GM21723 (cell line): ENCODE results near the gene CDKN2AIP.
"Not testable (repeated sequence)": the region's sequence is repeated elsewhere in the genome, so short reads cannot be mapped to it uniquely, and the experiment has no call there.

ENCODE experiments used
- ATAC-seq: cut with Tn5 transposase; IDR thresholded peaks from one replicate; pipeline ENCODE4 v1.9.1; 2021; ENCODE audit warnings: mild to moderate bottlenecking, moderate library complexity; ENCODE audit not compliant: unreplicated experiment

The CDKN2AIP gene

DNA sequence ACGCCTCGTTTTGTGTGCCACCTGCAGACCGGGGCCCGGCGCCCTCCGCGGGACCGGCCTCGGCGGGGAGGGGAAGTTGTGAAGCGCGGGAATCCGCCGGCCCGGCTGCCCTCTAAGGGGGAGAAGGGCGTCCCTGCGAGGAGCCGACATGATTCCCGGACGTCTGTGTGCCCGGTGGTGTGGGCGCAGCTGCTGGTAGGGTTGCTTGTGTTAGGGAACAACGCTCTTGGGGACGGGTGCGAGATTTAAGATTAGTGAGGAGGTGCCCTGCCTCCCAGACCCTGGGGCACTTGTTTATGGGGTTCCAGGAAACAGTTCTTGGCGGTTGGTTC is 627 bp downstream of the CDKN2AIP start:
- ATAC-seq = peak; percentile 29

- no peak for ATAC-seq
These were observed 3.2 kb downstream of the CDKN2AIP start for GRCh38 chr4:183447646-183448045.

DNA sequence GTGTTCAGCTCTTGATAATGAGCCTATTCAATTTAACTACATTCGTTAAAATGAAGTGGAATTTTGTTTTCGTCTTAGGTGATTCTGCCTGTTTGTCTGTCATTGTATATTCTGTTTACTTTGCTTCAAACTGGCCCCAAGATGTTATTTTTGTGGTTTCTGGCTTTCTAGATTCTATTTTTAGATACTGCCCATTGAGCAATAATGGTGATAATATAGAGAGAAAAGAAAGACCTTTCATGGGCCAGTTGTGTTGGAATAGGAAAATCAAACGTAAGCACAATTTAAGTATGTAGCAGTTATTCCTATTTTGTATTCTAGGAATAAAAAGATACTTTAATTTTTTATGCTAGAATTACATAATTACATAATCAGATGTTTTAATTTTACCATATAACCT is 4.0 kb downstream of the CDKN2AIP start:
- no peak for ATAC-seq

DNA sequence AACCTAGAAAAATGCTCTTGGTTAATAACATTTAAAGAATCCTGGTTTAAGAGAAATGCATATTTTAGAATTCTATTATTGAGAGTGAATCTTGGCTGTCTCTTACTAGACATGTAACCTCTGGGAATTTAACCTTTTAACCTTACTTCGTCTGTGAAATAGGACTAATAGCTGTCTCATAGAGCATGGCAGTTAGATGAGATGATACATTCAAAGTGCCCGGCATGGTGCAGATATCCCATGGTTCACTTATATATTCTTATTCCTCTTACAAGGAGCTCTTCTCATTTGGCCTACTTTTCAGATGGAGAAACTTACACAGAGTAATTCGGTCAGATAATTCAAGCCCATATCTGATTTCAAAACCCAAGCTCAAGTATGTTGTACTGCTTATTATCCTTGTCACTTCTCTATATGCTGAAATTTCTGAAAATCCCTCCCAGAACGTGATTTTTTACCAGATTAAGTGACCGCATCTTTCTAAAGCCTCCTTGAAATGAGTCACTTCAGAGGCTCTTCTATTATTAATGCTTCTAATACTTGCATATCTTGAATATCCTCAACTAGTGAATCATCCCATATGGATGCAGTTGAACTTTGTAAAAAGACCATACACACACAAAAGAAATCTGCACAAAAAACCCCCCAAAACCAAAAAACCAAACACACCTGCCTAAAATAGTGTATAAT is 4.9 kb downstream of the CDKN2AIP start:
- ATAC-seq = no peak

- ATAC-seq = no peak
These were observed 5.7 kb downstream of the CDKN2AIP start for GRCh38 chr4:183450108-183450507.

DNA sequence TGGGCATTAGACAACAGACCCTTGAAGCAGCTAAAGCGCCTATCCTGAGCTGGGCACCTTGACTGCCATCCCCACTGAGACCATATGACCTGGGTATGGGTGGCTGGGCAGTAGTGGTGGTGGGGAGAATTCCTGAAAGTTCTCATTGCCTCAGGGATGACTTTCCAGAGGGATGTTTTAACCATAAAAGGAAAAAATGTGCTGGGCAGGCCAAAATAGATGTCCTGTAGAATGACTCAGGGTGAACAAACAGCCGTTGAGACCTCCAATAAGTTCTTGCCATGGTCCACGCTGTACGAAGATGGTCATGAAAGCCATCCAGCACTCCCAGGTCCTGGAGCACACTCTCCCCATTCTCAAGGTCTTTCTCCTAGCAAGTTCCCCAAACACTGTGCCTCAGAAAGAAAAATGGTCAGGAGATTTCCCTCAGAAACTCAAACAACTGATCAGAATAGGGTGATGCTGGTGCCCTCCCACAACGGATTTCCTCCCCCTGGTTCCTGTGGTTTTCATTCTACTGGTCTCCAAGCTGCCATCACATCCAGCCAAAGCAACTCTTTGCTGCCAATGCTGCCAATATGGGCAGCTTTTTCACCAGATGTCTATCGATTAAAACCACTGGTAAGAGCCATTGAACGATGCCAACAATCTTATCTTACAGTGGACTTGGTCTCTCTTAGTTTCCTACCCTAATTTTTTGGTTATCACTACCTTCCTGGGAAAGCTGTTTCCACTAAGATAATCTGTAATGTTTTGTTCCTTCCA is 11.2 kb downstream of the CDKN2AIP start:
- no peak for ATAC-seq

GRCh38 chr4:183458005-183458404 is 13.6 kb downstream of the CDKN2AIP start:
- ATAC-seq = no peak

DNA sequence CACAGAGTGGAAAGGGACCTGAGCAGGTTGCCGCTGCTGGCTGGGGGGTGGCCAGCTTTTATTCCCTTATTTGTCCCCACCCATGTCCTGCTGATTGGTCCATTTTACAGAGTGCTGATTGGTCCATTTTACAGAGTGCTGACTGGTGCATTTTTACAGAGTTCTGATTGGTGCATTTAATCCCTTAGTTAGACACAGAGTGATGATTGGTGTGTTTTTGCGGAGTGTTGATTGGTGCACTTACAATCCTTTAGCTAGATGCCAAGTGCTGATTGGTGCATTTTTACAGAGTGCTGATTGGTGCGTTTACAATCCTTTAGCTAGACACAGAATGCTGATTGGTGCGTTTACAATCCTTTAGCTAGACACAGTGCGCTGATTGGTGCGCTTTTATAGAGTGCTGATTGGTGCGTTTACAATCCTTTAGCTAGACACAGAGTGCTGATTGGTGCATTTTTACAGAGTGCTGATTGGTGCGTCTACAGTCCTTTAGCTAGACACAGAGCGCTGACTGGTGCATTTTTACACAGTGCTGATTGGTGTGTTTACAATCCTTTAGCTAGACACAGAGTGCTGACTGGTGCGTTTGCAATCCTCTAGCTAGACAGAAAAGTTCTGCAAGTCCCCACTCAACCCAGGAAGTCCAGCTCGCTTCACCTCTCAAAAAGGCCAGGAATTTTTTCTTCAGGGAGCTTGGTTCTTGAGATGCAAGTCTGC is 19.6 kb downstream of the CDKN2AIP start:
- ATAC-seq = not testable (repeated sequence)

- not testable (repeated sequence) for ATAC-seq
These were observed 21.4 kb downstream of the CDKN2AIP start for GRCh38 chr4:183465879-183466278.

- ATAC-seq = no peak
These were observed 22.8 kb downstream of the CDKN2AIP start for GRCh38 chr4:183467246-183467645.

GRCh38 chr4:183468210-183469095 is 24.0 kb downstream of the CDKN2AIP start:
- ATAC-seq = no peak

DNA sequence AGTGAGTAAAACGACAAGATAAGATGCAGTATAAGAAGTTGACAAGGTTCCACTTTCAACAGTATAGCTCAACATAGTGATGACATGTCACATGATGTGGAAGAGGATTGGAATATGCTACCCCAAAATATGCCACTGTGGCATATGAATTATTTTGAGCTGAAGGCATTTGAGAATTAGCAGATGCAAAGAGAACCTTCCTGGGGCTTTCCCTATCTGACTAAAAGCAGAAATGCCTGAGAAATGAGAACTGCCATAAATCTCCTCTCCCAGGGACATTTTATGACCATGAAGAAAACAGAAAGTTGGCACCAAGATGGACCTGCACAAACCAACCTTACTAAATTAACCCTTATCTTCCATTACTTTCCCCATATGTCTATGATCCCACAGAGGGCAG is 24.8 kb downstream of the CDKN2AIP start:
- no peak for ATAC-seq

DNA sequence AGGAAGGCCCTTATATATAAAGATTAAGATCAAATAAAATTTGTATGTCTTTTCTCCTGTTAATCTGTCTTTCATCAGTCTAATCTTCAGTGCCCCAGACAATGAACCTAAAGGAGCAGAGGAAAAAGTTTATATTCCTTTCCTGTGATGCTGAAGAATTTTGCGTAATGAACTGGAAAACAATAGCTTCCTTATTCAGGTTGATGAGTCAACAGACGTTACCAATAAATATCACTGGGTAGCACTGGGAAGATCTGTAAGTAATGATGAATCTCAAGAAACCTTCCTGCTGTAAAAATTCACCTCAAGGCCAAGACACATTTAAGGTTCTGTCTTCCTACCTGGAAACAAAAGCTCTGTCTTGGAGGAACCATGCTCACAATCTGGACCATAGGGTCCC is 25.5 kb downstream of the CDKN2AIP start:
- no peak for ATAC-seq

- ATAC-seq = no peak
These were observed 26.4 kb downstream of the CDKN2AIP start for GRCh38 chr4:183470821-183471220.

DNA sequence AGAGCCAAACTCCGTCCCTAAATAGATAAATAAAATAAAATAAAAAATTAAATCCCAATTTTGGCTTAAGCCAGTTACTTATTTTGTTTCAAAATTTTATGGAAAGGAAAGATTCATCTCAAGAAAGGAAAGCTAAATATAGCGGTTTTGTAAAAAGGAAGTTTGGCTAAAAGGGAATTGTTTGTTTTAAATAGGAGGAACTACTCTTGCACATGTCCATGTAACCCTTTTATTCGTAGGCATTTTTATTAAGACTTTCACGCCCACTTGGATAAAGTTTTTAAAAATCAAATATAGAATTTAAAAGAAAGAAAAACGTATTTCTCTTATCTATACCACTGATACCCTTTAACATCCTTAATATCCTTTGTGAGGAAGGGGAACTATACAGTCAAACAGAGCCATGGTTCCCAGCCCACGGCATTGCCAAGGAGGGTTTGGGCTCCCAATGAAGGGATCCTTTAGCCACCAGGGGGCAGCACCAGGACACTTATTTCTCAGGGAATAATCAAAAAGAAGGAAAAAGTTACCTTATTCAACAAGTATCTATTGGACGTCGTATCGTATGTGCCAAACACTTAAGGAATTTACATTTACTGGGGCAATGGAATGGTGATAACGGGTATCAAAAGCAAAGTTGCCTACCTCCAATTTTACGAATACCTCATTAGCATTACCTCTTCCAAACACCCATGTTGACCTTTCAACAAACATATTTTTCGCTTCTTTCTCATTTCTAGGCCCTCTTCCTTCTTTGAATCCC is 27.7 kb downstream of the CDKN2AIP start:
- peak; percentile 81 for ATAC-seq

DNA sequence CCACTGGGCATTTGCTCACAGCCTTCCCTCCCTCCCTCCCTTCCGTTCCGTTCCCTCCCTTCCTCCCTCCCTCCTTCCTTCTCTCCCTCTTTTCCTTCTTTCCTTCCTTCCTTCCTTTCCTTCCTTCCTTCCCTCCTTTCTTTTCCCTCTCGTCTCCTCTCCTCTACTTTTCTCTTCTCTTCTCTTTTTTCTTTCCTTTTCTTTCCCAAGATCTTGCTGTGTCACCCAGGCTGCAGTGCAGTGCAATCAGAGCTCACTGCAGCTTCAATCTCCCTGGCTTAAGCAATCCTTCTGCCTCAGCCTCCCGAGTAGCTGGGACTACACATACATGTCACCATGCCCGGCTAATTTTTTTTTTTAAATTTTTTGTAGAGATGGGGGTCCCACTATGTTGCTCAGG is 33.7 kb downstream of the CDKN2AIP start:
- no peak for ATAC-seq

- no peak for ATAC-seq
These were observed 34.5 kb downstream of the CDKN2AIP start for GRCh38 chr4:183478926-183479325.

DNA sequence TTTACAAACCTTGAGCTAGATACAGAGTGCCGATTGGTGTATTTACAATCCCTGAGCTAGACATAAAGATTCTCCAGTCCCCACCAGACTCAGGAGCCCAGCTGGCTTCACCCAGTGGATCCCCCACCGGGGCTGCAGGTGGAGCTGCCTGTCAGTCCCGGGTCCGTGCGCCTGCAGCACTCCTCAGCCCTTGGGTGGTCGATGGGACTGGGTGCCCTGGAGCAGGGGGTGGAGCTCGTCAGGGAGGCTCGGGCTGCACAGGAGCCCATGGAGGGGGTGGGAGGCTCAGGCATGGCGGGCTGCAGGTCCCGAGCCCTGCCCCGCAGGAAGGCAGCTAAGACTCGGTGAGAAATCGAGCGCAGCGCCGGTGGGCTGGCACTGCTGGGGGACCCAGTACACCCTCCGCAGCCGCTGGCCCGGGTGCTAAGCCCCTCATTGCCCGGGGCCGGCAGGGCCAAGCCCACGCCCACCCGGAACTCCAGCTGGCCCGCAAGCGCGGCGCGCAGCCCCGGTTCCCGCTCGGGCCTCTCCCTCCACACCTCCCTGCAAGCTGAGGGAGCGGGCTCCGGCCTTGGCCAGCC is 38.2 kb downstream of the CDKN2AIP start:
- not testable (repeated sequence) for ATAC-seq

DNA sequence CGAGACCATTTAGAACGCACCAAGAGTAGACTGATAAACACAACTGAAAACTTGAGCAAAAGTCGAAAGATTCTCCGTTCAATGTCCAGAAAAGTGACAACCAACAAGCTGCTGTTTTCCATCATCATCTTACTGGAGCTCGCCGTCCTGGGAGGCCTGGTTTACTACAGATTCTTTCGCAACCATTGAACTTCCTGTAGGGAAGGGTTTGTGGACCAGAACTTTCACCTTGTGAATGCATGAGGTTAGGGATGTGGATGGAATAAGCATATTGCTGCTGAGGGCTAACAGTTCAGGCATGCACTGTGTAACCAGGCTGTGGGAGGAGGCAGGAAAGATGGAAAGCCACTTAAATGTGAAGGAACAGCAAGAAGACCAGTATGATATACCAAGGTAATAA is 39.6 kb downstream of the CDKN2AIP start:
- ATAC-seq = no peak
